NB4 (cell line): ENCODE data around the gene METTL21C.
A peak's percentile ranks its signal among the peaks of the same experiment; 100 is the strongest.

Experiments
- DNase-seq: peaks from one replicate; pipeline ENCODE4 v3.0.0; 2010; ENCODE audit warnings: low read depth
- H3K4me3 ChIP-seq: one replicate; pipeline ENCODE4 v1.5.1; 2011; ENCODE audit warnings: mild to moderate bottlenecking, low read depth, low read length, moderate library complexity
- CTCF ChIP-seq: IDR thresholded peaks from one replicate; pipeline ENCODE4 v1.5.1; 2012; ENCODE audit warnings: low read depth, low read length
- MAX ChIP-seq: IDR thresholded peaks from 2 replicates; pipeline ENCODE4 v1.6.1; 2011; ENCODE audit warnings: low read depth, low read length
- MYC ChIP-seq: IDR thresholded peaks from 2 replicates; pipeline ENCODE4 v1.6.1; 2011; ENCODE audit warnings: low read depth, low read length
- POLR2A ChIP-seq: IDR thresholded peaks from 2 replicates; pipeline ENCODE4 v1.6.1; 2011; ENCODE audit warnings: mild to moderate bottlenecking; ENCODE audit not compliant: insufficient read length; ENCODE audit errors: extremely low read depth

METTL21C gene

GRCh38 chr13:102721800-102722231 lies 27.0 kb upstream of the METTL21C start:
- TF ChIP-seq CTCF (no peak), POLR2A (no peak), MYC (no peak), MAX (0 out of 2 replicates have a peak, but pooled peaks have one; percentile 9)
- H3K4me3 ChIP-seq, result no peak overlapping the region
- DNase-seq, result no peak

GRCh38 chr13:102718746-102719145 lies 23.9 kb upstream of the METTL21C start:
- TF ChIP-seq POLR2A (no peak), MAX (no peak), CTCF (no peak), MYC (no peak)
- no peak for DNase-seq

GRCh38 chr13:102715447-102715846 lies 20.6 kb upstream of the METTL21C start:
- H3K4me3 ChIP-seq, result no peak overlapping the region
- DNase-seq, result no peak
- TF ChIP-seq MAX (no peak), POLR2A (no peak), CTCF (no peak), MYC (no peak)

More at GRCh38 chr13:102718746-102719145, 23.9 kb upstream of the METTL21C start:
- H3K4me3 ChIP-seq, result no peak overlapping the region

GRCh38 chr13:102710261-102710679 lies 15.4 kb upstream of the METTL21C start:
- TF ChIP-seq MAX (no peak), CTCF (no peak), POLR2A (no peak), MYC (no peak)
- DNase-seq, result no peak
- no peak overlapping the region for H3K4me3 ChIP-seq

GRCh38 chr13:102709536-102709935 lies 14.7 kb upstream of the METTL21C start:
- DNase-seq, result no peak
- TF ChIP-seq POLR2A (no peak), MYC (no peak), CTCF (no peak), MAX (no peak)
- H3K4me3 ChIP-seq, result no peak overlapping the region

GRCh38 chr13:102708991-102709390 lies 14.1 kb upstream of the METTL21C start:
- TF ChIP-seq MAX (no peak), POLR2A (no peak), CTCF (no peak)
- H3K4me3 ChIP-seq, result no peak overlapping the region
- no peak for DNase-seq
